ENCODE measurements around the gene RPS21. TPM values are rescaled to one million over a fixed set of nuclear protein-coding genes. Genes with fewer than 3 reads are reported as not detected.

RPS21 gene
- total and polyA plus RNA-seq, 9 of the 15 experiments (the other 6 are each of a cell fraction or from before 2014, with no cell fraction given) = 1,380 to 5,647 (median 3,091) TPM

DNA sequence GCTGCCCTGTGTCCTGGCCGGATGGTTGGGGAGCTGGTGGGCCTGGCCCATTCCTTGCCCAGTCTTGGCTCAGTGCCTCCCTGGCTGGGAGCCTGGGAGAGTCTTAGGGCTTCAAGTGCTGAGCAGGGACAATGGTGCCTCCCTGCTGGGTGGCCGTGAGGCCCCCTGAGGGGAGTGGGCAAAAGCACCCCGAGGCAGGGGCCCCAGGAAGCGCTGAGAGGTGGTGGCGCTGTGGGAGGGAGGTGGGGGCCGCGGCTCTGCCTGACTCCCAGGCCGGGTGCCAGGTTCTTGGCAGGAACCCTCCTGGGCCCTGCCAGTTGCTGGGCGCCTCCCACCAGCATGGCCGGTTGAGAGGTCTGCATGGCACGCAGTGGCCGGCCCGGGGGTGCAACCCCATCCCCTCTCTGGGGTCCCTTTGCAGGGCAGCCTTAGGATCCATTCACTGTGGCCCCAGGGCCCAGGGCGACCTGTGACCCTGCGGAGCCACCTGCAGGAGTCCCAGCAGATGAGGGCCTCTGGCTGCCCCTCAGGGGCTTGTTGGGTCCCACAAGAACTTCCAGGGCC, 9.2 kb upstream of the RPS21 start:
- Histone ChIP-seq H3K79me2 (ENCODE audit: control insufficient read depth, insufficient read depth, low read length) (no peaks in the 10 kb centered on the region), H3K36me3 (ENCODE audit: control insufficient read depth, insufficient read depth, low read length) (peaks cover 14% of the 10 kb centered on the region), H3K9me3 (replicated peaks; ENCODE audit: control insufficient read depth, insufficient read depth, low read depth, low read length) (peaks cover 2% of the 10 kb centered on the region; the same call in 1 of the 2 replicates), H3K4me1 (replicated peaks in 1 of 2; ENCODE audit: control insufficient read depth in 2 of 2, insufficient read depth in 2 of 2, low read length in 2 of 2) (peaks cover 2 to 65% of the 10 kb centered on the region in 2 experiments; a peak in 3 of 5 replicates), H3K4me3 (no peak overlapping the region), H3K4me2 (ENCODE audit: insufficient read depth, low read length) (no peak overlapping the region), H4K20me1 (replicated peaks; ENCODE audit: control insufficient read depth, insufficient read depth, low read length) (0 out of 2 replicates have a peak, but pooled peaks cover 3% of the 10 kb centered on the region), H3K9ac (ENCODE audit: insufficient read depth in 1 of 2, low read depth in 2 of 2, low read length in 2 of 2) (peak overlapping the region in 1 of 2 experiments; percentile 71; a peak in 1 of 4 replicates), H3K27me3 (ENCODE audit: control insufficient read depth in 2 of 2, insufficient read depth in 2 of 2, low read length in 2 of 2) (no peaks in the 10 kb centered on the region), H3K27ac (ENCODE audit: extremely low read depth, low read depth, low read length) (no peak overlapping the region), H2AFZ (ENCODE audit: low read depth, low read length) (no peak overlapping the region), H3K9me1 (ENCODE audit: control insufficient read depth, insufficient read depth, low read length) (no peaks in the 10 kb centered on the region)
- ATAC-seq = no peak
- ChIA-PET CTCF (ENCODE audit: low intra/inter-chr PET ratio) (no interaction called here), POLR2A (interaction anchor here (0.9 kb wide), 1 partner anchor 9 kb away, joined by 4 read pairs; the partner anchor contains the start of gene RPS21)
- 57% methylated on average over 11 of the region's 15 CpGs for WGBS (ENCODE audit: insufficient coverage, low coverage, missing lambda C conversion rate)
- intact Hi-C loops (cut with micrococcal nuclease) (no loop called here), in situ Hi-C loops (cut with MboI) (no loop called here)
- no TSS peak for BruUV-seq (replicated peaks)
- TF ChIP-seq NR2C1 (IDR thresholded peaks at IDR 0.05) (no peak), NR2C1 (tag; IDR thresholded peaks at IDR 0.05) (no peak), POLR2G (IDR thresholded peaks at IDR 0.05; ENCODE audit: low read depth, low read length) (peak; percentile 51; the same call in 1 of the 2 replicates)
- no peak for DNase-seq (ENCODE audit: extremely low read depth in 1 of 4, low spot score in 3 of 4)
- no peak for FAIRE-seq

- Histone ChIP-seq H3K4me2 (ENCODE audit: insufficient read depth, low read length) (no peak overlapping the region), H3K27ac (ENCODE audit: extremely low read depth, low read depth, low read length) (no peak overlapping the region), H3K27me3 (ENCODE audit: control insufficient read depth in 2 of 2, insufficient read depth in 2 of 2, low read length in 2 of 2) (no peaks in the 10 kb centered on the region), H3K79me2 (ENCODE audit: control insufficient read depth, insufficient read depth, low read length) (no peaks in the 10 kb centered on the region), H3K4me1 (replicated peaks in 1 of 2; ENCODE audit: control insufficient read depth in 2 of 2, insufficient read depth in 2 of 2, low read length in 2 of 2) (peaks cover 2 to 65% of the 10 kb centered on the region in 2 experiments; a peak in 3 of 5 replicates), H3K36me3 (ENCODE audit: control insufficient read depth, insufficient read depth, low read length) (peaks cover 14% of the 10 kb centered on the region), H3K9me3 (replicated peaks; ENCODE audit: control insufficient read depth, insufficient read depth, low read depth, low read length) (peaks cover 2% of the 10 kb centered on the region; the same call in 1 of the 2 replicates), H3K9ac (ENCODE audit: insufficient read depth in 1 of 2, low read depth in 2 of 2, low read length in 2 of 2) (no peak overlapping the region; a peak in 1 of 4 replicates), H3K4me3 (no peak overlapping the region), H4K20me1 (replicated peaks; ENCODE audit: control insufficient read depth, insufficient read depth, low read length) (0 out of 2 replicates have a peak, but pooled peaks cover 3% of the 10 kb centered on the region), H3K9me1 (ENCODE audit: control insufficient read depth, insufficient read depth, low read length) (no peaks in the 10 kb centered on the region), H2AFZ (ENCODE audit: low read depth, low read length) (no peak overlapping the region)
- in situ Hi-C loops (cut with MboI) = no loop called here
- FAIRE-seq (no peak), DNase-seq (ENCODE audit: extremely low read depth in 1 of 4, low spot score in 3 of 4) (no peak), ATAC-seq (no peak)
- TF ChIP-seq ZBTB26 (CRISPR knock-in tag; IDR thresholded peaks at IDR 0.05) = no peak
- peak; percentile 51 for TF ChIP-seq POLR2G (IDR thresholded peaks at IDR 0.05; ENCODE audit: low read depth, low read length)
- WGBS (ENCODE audit: insufficient coverage, low coverage, missing lambda C conversion rate) = 72% methylated on average over 18 of the region's 22 CpGs
- ChIA-PET POLR2A (interaction anchor here (0.9 kb wide), 1 partner anchor 8 kb away, joined by 4 read pairs; the partner anchor contains the start of gene RPS21), CTCF (ENCODE audit: low intra/inter-chr PET ratio) (no interaction called here)
- BruUV-seq (replicated peaks) = no TSS peak
- intact Hi-C loops (cut with micrococcal nuclease) = no loop called here
Measured at GRCh38 chr20:62378215-62378614, 8.7 kb upstream of the RPS21 start.
